GM23248 (cell line): ENCODE results near the gene RDH16.

ENCODE experiments used
- EZH2 ChIP-seq: fragments of 200-600 bp; sonication (generic); IDR thresholded peaks from 2 replicates; pipeline ENCODE4 v1.6.1; 2018; ENCODE audit warnings: antibody characterized with exemption, mild to moderate bottlenecking; ENCODE audit not compliant: insufficient read depth, poor library complexity, severe bottlenecking
- EZH2phosphoT487 ChIP-seq: fragments of 200-600 bp; sonication (generic); IDR thresholded peaks from 2 replicates; pipeline ENCODE4 v1.6.1; 2018; ENCODE audit warnings: antibody characterized with exemption, moderate library complexity, mild to moderate bottlenecking, low read depth; ENCODE audit not compliant: insufficient read depth

DNA sequence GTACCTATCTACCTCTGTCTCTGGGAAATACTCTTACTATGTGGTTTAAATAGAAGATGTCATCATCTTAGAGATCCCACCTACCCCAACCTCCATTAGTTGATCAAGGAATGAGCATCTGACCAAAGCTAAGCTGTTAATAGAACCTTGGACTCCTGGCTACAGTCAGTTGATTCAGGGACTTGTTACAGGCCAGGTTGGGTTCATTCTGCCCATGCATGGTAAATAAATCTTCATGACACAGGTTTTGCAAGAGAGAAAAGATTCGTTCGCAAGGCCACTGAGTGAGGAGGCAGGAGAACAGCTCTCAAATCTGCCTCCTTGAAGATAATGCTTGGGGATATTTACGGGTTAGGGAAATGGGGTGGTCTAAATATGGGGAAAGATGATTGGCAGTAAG, 42.7 kb downstream of the RDH16 start:
- no peak for TF ChIP-seq EZH2
- no peak for TF ChIP-seq EZH2phosphoT487
